Effector memory CD4-positive, alpha-beta T cell (primary cell): ENCODE data around the gene SAPCD2.

Source experiments
- DNase-seq, 3 donors: peaks; one replicate each; pipeline ENCODE4 v3.0.0-alpha.2; 2020
- H3K27ac ChIP-seq: 2 replicates; pipeline ENCODE4 v1.7.0; 2013; ENCODE audit warnings: mild to moderate bottlenecking, low read length, moderate library complexity; ENCODE audit not compliant: insufficient read depth, poor library complexity, severe bottlenecking
- H3K27me3 ChIP-seq: replicated peaks from 2 replicates; pipeline ENCODE4 v1.7.0; 2013; ENCODE audit warnings: mild to moderate bottlenecking, low read length; ENCODE audit not compliant: insufficient read depth, control insufficient read depth, poor library complexity, severe bottlenecking
- H3K36me3 ChIP-seq: 2 replicates; pipeline ENCODE4 v1.7.0; 2013; ENCODE audit warnings: mild to moderate bottlenecking, low read length, moderate library complexity; ENCODE audit not compliant: control insufficient read depth, insufficient read depth
- H3K4me1 ChIP-seq: 2 replicates; pipeline ENCODE4 v1.7.0; 2013; ENCODE audit warnings: low read length, mild to moderate bottlenecking; ENCODE audit not compliant: control insufficient read depth, insufficient read depth, poor library complexity, severe bottlenecking
- H3K4me3 ChIP-seq: 2 replicates; pipeline ENCODE4 v1.7.0; 2013; ENCODE audit warnings: low read length, low read depth, mild to moderate bottlenecking; ENCODE audit not compliant: insufficient read depth, poor library complexity, severe bottlenecking
- H3K9me3 ChIP-seq: 2 replicates; pipeline ENCODE4 v1.7.0; 2013; ENCODE audit warnings: mild to moderate bottlenecking, low read length, moderate library complexity; ENCODE audit not compliant: control insufficient read depth

The SAPCD2 gene

DNA sequence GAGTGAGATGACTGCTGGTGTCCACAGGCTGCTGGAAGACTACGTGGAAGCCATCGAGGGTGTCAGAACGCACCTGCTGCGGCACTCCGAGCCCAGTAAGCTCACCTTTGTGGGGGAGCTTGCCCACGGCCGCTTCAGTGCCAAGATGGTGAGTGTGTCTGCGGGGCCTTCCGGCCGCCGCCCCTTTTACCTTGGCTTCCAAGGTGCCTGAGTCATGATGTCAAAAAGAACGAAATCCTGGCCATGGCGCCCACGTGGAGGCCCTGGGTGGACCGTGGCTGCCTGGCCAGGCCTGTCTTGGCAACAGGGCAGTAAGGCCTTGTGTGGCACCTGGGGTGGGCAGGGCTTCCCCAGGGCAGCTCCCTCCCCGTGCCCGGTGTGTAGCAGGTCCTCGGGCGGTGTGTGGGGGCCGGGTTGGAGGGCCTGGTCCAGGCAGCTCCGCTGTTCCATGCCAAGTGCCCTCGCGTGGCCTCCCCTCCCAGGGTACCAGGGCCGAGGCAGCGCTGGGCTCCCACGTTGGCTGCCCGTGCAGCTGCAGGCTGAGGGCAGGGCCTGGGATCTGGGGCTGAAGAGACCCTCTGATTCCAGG, 36.4 kb upstream of the SAPCD2 start:
- H3K4me1 ChIP-seq, result no peaks in the 10 kb centered on the region
- H3K9me3 ChIP-seq, result no peaks in the 10 kb centered on the region
- no peaks in the 10 kb centered on the region for H3K27me3 ChIP-seq
- H3K36me3 ChIP-seq, result peaks cover 84% of the 10 kb centered on the region
- H3K27ac ChIP-seq, result no peak overlapping the region
- H3K4me3 ChIP-seq, result no peak overlapping the region
- no peak for DNase-seq

DNA sequence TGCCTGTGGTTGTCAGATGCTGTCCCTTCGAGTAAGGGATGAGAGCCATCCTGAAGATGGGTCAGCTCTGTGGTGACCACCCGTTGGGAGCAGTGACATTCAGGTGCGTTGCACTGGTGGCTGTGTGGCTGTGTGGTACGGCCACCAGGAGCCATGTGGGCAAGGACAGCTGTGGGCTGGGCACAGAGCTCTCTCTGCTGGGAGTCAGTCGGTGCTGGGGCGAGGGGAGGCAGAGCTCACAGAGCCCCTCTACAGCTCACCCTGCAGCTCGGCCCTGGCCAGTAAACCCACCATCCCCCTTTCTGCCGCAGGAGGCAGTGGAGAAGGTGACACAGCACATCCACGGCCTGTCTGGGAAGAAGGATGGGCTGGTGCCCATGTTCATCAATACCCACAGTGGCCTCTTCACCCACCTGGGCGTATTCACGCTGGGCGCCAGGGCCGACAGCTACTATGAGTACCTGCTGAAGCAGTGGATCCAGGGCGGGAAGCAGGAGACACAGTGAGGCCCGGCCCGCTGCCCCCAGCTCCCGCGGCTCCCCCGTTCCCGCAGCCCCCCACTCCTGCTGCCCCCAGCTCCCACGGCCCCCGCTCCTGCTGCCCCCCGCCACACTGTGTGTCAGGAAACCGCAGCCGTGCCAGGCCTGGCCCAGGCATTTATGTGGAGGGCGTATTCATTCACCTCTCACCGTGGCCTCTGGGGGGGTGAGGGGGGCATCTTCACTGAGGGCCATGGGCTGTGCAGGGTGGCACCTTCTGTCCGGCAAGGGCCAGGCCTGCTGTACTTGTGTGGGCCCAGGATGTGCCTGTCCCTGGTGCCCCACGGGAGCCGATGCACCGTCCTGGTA, 35.7 kb upstream of the SAPCD2 start:
- DNase-seq, result no peak
- Histone ChIP-seq H3K27ac (no peak overlapping the region), H3K27me3 (no peaks in the 10 kb centered on the region), H3K36me3 (peaks cover 86% of the 10 kb centered on the region), H3K4me3 (no peak overlapping the region), H3K4me1 (no peaks in the 10 kb centered on the region), H3K9me3 (no peaks in the 10 kb centered on the region)

DNA sequence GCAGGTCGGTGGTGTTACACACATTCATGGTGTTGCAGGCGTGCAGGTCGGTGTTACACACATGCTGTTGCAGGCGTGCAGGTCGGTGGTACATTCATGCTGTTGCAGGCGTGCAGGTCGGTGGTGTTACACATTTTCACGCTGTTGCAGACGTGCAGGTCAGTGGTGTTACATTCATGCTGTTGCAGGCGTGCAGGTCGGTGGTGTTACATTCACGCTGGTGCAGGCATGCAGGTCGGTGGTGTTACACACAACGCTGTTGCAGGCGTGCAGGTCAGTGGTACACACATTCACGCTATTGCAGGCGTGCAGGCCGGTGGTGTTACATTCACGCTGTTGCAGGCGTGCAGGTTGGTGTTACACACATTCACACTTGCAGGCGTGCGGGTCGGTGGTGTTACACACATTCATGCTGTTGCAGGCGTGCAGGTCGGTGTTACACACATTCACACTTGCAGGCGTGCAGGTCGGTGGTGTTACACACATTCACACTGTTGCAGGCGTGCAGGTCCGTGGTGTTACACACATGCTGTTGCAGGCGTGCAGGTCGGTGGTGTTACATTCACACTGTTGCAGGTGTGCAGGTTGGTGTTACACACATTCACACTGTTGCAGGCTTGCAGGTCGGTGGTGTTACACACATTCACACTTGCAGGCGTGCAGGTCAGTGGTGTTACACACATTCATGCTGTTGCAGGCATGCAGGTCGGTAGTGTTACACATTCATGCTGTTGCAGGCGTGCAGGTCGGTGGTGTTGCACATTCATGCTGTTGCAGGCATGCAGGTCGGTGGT, 33.0 kb upstream of the SAPCD2 start:
- Histone ChIP-seq H3K4me1 (no peaks in the 10 kb centered on the region), H3K27me3 (no peaks in the 10 kb centered on the region), H3K9me3 (no peaks in the 10 kb centered on the region), H3K4me3 (no peak overlapping the region), H3K36me3 (peaks cover 87% of the 10 kb centered on the region), H3K27ac (no peak overlapping the region)
- DNase-seq, result no peak

DNA sequence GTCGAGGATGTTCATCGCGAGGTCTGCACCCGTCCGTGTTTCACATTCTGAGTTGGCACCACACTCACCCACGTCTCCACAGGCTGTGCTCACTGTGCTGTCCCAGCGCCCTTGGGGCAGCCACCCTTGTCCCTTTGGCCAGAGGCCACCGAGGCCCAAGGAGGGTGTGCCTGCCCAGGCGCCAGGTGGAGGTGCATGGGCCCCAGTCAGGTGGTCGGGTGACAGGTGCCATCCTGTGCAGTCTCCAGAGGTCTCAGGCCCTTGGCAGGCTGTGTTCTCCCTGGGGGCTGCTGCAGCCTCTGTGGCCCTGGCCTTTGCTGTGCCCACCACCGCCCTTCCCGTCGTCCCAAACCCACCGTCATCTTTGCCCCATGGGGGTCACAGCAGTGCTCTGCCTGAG, 28.9 kb upstream of the SAPCD2 start:
- H3K4me1 ChIP-seq, result peaks cover 23% of the 10 kb centered on the region
- no peak for DNase-seq
- H3K9me3 ChIP-seq, result no peaks in the 10 kb centered on the region
- H3K27ac ChIP-seq, result no peak overlapping the region
- no peak overlapping the region for H3K4me3 ChIP-seq
- H3K27me3 ChIP-seq, result no peaks in the 10 kb centered on the region
- H3K36me3 ChIP-seq, result peaks cover 67% of the 10 kb centered on the region

DNA sequence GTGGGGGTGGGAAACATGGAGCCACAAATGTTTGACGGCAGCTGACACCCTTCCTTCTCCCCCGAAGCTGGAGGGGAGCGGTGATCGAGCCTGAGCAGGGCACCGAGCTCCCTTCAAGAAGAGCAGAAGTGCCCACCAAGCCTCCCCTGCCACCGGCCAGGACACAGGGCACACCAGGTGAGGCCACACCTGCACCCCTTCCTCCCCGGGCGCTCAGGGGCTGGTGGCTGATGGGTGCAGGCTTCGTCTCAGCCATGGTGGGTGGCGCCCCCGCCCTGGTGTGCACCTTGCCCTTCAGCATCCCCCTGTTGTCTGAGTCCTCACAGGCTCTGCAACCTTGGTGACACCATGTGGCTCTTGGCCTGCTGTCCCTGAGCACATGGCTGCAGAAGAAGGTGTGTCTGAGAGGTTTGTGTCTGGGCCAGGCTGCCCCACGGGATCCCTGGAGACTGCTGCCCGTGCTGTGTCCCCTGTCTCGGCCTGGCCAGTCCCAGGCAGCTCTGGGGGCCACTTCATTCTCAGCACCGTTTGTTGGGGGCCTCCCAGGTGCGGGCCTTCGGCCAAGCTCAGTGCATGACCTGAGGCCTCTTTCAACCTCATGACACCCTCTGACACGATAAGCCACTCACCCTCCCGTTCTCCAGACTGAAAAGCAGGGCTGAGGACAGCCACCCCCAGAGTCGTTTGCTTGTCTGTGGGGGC, 27.6 kb upstream of the SAPCD2 start:
- no peak for DNase-seq
- Histone ChIP-seq H3K4me1 (peaks cover 23% of the 10 kb centered on the region), H3K9me3 (no peaks in the 10 kb centered on the region), H3K36me3 (peaks cover 57% of the 10 kb centered on the region), H3K27me3 (no peaks in the 10 kb centered on the region), H3K27ac (no peak overlapping the region), H3K4me3 (no peak overlapping the region)

DNA sequence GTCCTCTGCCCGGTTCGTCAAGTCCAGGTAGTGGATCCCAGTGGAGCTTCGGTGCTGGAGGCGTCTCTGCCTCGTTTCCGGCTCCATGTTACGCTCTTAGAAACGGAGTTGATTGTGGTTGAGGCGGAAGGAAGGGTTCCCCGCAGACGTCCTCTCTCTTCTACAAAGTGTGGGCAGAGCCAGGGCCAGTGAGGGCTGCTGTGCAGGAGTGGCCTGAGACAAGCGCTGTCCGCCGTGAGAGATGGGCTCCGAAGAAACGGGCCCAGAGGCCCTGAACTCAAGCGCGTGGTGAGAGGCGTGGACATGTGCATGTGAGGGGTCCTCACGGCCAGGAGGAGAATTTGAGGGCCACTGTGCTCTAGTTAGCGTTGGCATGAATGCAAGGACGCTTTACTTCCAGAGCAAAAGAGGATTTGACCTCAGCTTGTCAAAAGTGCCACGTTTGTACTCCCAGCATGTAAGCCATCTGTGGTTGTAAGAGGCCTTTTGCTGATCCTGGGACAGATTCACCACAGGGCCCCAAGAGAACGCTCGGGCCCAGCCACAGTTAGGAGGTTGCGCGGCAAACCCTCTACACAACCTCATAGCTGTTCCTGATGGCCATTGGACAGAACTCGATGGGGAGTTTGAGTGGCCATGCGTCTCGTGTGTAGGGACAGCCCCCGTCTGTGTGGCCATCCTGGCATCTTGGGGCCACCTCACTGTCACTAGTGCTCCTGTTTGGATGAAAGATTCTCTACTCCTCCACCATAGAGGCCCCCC, 26.6 kb upstream of the SAPCD2 start:
- Histone ChIP-seq H3K4me1 (peaks cover 23% of the 10 kb centered on the region), H3K4me3 (peak overlapping the region; percentile 27), H3K27ac (peak overlapping the region; percentile 68), H3K27me3 (no peaks in the 10 kb centered on the region), H3K36me3 (peaks cover 51% of the 10 kb centered on the region), H3K9me3 (no peaks in the 10 kb centered on the region)
- no peak for DNase-seq

DNA sequence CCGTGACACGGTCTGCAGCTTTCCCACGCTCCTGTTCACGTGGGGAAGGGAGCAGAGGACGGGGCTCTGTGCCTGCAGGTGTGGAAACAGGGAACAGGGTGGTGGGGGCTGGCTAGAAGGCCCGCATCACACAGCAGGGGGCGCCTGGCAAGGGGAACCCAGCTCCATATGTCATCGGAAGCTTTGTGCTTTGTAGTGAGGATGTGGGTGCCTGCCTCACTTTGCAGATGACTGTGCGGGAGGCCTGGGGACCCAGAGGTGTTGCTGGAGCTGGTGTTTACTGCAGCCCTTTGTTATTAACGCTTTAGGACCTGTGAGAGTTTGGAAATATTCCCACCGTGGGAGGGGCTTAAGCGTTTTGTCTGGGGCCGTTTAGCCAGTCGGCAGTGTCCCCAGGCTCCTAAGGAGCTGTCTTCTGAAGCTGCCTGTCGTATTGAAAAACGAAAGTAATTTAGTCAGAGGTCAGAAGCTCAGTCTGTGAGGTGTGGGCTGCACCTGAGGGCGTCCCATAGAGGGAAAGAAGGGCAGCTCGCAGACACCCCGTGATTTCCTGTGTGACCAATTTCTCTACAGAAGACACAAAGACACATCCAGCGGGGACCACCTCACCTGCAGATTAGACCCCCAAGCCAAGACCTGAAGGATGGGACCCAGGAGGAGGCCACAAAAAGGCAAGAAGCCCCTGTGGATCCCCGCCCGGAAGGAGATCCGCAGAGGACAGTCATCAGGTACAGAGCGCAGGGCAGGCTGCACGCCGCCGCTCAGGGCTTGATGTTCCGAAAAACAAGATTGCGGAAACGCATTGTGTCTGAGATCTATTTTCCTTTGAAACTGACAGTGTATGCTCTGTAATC, 25.5 kb upstream of the SAPCD2 start:
- H3K27me3 ChIP-seq, result no peaks in the 10 kb centered on the region
- peak overlapping the region; percentile 68 for H3K27ac ChIP-seq
- peak overlapping the region; percentile 27 for H3K4me3 ChIP-seq
- peaks cover 44% of the 10 kb centered on the region for H3K36me3 ChIP-seq
- DNase-seq, result peak; percentile 76 to 80 (median 77)
- peaks cover 23% of the 10 kb centered on the region for H3K4me1 ChIP-seq
- no peaks in the 10 kb centered on the region for H3K9me3 ChIP-seq

DNA sequence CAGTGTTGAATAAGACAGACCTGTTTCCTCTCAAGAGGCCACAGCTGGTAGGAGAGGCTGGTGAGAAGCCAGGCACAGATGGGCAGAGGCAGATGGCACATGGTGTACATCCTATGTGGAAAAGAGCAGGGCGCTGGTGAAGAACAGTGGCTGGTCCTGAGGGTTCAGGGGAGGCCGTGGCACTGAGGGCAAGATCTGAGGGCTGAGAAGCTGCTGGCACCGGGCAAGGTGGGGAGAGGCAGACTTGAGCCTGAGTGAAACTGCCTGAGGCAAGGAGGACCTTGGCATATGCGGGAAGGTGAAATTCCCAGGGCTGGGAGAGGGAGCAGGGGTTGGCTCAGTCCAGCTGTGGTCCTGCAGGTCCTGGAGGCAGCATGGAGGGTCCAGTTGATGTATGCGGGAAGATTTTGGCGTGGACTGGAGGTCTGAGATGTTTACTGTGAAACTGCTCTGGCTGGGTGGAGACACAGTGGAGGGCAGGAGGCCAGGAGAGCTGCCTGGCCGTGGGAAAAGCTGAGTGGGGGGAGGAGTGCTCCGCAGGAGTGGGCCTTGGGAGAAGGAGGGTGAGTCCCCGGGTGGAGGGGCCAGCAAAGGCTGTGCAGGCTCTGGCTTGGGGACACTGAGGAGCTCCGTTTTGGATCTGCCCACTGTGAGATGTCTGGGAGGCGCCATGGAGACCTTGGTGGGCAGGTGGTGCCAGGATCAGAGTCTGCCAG, 19.0 kb upstream of the SAPCD2 start:
- Histone ChIP-seq H3K27me3 (no peaks in the 10 kb centered on the region), H3K36me3 (peaks cover 13% of the 10 kb centered on the region), H3K4me1 (peaks cover 19% of the 10 kb centered on the region), H3K4me3 (no peak overlapping the region), H3K27ac (no peak overlapping the region), H3K9me3 (no peaks in the 10 kb centered on the region)
- DNase-seq, result no peak
